Astrocyte of the spinal cord (primary cell): Measurements from ENCODE around the gene OR51E1.

Experiments used
- DNase-seq: peaks from one replicate; pipeline ENCODE4 v3.0.0; 2011; ENCODE audit warnings: low read depth, low spot score
- H3K4me3 ChIP-seq: 2 replicates; pipeline ENCODE4 v1.5.1; 2011; ENCODE audit warnings: low read depth, mild to moderate bottlenecking, low read length, moderate library complexity
- CTCF ChIP-seq: IDR thresholded peaks from 2 replicates; pipeline ENCODE4 v1.5.1; 2012; ENCODE audit warnings: low read depth, mild to moderate bottlenecking, low read length, inconsistent platforms
- in situ Hi-C: cut with HindIII; loops from 2 replicates; pipeline ENCODE4 v1.10.0; 2017; ENCODE audit warnings: low sequenced_read_pairs

Gene OR51E1

GRCh38 chr11:4610258-4610935, 33.4 kb upstream of the OR51E1 start:
- no peak overlapping the region for H3K4me3 ChIP-seq
- in situ Hi-C loops = no loop called here
- no peak for TF ChIP-seq CTCF
- DNase-seq = no peak

- in situ Hi-C loops = no loop called here
- no peak overlapping the region for H3K4me3 ChIP-seq
- no peak for DNase-seq
- no peak for TF ChIP-seq CTCF
These were observed 31.8 kb upstream of the OR51E1 start for GRCh38 chr11:4611986-4612385.

- in situ Hi-C loops = no loop called here
- DNase-seq = no peak
- no peak overlapping the region for H3K4me3 ChIP-seq
- no peak for TF ChIP-seq CTCF
These were observed 27.8 kb upstream of the OR51E1 start for GRCh38 chr11:4615856-4616444.

DNA sequence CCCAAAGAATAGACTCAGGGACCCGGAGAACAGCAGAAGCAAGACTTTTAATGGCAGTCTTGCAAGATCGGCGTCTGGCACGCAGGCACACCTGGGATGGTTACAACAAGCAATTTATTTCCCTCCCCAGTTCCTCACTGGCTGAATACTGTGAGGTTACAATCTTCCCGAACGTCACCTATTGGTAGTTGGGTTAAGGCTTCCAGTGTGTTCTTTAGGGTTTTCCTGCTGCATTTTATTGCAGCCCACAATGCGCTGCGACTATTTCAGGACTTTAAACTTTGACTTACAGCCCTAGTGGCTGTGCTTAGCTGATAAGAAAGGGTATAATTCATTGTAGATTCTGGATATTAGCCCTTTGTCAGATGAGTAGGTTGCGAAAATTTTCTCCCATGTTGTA, 24.3 kb upstream of the OR51E1 start:
- no peak overlapping the region for H3K4me3 ChIP-seq
- in situ Hi-C loops = no loop called here
- TF ChIP-seq CTCF = no peak
- DNase-seq = no peak

DNA sequence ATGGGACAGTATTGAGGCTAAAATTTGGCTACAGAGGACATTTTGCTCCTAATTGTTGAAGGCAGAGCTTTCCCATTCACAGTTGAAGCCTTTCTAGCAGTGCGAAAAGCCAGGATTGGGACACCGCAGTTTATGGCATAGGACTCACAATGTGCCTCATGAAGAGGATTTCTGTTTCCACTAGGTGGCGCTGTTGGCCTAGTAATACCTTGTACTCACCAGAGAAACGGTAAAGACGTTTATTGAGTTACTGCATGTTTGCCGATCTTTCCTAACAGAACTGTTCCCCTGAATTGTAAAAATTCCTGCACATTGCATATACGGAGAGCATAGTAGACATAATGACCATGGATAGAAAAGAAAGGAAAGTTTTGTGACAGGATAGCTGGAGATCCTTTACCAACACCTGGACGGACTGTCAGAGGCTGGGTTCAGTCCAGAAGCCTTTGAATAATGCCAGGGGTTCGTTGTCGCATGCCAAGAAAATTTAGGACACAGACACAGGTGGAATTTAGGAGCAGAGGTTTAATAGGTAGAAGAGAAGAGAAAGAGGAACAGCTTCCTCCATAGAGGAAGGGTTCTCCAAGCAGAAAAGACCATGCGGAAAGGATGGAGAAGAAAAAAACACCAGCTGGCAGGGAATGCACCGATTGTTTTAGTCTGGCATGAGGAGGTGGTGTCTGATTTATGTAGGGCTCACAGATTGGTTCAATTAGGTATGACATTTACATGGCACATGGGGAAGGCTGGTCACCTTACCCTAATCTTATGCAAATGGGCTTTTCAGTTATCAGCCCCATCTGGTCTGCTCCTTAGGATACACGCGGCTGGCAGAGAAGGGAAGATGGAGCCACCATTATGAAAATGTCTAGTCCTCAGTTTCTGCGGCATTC, 17.3 kb upstream of the OR51E1 start:
- no peak overlapping the region for H3K4me3 ChIP-seq
- in situ Hi-C loops = no loop called here

DNA sequence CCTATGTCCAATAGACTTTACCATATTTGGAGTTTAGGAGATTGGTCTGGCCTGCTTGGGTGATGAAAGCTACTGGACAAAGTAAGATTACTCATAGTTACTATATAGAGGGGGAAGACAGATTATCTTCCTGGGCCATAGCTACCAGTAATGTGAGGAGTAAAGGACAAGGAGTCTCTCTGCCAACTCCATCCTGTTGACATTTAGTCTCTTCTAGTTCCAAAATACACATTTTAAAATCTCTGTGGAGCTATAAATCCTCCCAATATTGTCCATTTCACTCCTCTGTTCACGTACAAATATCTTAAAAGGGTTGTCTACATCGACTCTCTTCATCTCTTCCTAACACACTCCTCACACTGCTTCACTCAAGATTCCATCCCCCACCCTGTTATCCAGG, 7.6 kb upstream of the OR51E1 start:
- in situ Hi-C loops = no loop called here
- H3K4me3 ChIP-seq = no peak overlapping the region
- no peak for TF ChIP-seq CTCF
- DNase-seq = no peak

More for the DNA sequence above, 17.3 kb upstream of the OR51E1 start:
- peak; percentile 66 for DNase-seq
- peak; percentile 57 for TF ChIP-seq CTCF
